CD4-positive, alpha-beta T cell treated with Interleukin-4 for 4 hours (primary cell): ENCODE data around the gene LYAR.
A peak's percentile ranks its signal among the peaks of the same experiment; 100 is the strongest.

Experiments
- DNase-seq: peaks from one replicate; pipeline ENCODE4 v3.0.0-alpha.2; 2020

LYAR gene, protein sequence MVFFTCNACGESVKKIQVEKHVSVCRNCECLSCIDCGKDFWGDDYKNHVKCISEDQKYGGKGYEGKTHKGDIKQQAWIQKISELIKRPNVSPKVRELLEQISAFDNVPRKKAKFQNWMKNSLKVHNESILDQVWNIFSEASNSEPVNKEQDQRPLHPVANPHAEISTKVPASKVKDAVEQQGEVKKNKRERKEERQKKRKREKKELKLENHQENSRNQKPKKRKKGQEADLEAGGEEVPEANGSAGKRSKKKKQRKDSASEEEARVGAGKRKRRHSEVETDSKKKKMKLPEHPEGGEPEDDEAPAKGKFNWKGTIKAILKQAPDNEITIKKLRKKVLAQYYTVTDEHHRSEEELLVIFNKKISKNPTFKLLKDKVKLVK

DNA sequence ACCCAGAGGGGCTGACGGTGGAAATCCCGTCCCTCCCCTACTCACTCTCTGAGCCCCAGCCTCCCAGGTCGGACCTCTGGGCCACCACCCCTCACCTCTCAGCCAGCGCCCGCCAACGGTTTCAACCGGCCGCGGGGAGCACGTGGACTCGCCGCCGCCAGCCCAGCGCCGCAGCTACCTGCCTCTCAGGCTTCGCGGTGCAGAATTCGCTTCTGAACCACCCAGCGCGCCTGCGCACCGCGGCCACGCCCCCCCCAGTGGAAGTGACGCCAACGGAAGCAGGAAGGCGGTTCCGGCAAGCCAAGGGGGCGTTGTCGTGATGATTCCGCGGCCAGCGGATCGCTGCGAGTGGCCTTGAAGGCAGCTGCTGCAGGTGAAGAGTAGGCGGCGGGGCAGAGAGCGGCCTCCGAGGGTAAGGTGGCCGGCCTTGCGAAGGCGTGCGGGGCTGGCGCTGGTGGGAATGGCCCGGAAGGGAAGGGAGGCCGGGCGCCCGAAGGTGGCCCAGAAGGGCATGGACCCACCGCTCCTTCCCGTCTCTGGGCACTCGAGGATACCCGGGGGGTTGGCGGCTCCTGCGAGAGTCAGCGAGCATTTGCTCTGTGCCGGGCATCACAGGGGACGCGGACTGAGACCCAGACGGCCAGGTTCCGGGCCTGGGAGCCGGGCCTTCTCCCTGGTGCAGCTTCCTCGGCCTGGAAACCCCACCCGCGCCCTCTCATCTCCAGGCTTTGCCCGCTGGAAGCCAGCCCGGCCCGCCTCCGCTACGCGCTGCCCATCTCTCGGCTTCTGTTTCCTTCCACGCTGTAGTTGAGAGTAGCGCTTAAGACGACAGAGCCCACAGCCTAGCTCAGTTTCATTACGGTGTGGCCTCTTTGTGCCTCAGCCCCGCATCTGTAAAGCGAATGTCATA, at the start of gene LYAR, which contains the start of gene ZBTB49:
LYAR (minus strand) TSS at position 214 of the 910 bp plus-strand sequence. CDS start 6,412 bp downstream, outside the sequence.
ZBTB49 (plus strand) TSS at position 311 of the 910 bp plus-strand sequence. CDS start 9,695 bp downstream, outside the sequence.
- DNase-seq: peak; percentile 95

DNA sequence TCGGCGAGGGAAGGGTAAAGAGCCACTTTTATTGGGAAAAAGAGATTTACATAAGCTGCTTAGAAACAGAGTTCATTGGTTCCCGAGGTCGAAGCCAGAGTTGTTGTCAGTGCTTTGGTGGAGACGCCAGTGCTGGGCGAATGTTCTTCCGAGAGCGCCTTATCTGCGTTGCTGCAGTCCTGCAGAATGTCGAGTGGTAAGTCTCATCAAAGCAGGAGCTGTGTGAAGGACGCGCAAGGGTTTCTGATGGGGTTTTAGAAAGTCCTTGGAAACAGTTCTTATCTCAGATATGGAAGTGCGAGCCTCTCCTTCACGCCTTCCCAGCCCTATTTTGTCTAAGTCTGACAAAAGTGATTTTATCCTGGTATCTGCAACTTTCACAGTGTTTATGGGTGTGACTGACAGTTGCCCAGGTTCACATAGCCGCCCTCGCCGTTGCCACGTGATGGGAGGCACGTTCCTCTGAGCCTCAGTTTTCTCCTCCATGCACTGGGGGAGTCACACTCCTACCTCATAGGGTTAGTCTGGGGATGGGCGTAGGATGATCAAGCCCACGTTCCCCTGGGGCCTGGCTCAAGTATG, 49.6 kb upstream of the LYAR start:
- DNase-seq: no peak

DNA sequence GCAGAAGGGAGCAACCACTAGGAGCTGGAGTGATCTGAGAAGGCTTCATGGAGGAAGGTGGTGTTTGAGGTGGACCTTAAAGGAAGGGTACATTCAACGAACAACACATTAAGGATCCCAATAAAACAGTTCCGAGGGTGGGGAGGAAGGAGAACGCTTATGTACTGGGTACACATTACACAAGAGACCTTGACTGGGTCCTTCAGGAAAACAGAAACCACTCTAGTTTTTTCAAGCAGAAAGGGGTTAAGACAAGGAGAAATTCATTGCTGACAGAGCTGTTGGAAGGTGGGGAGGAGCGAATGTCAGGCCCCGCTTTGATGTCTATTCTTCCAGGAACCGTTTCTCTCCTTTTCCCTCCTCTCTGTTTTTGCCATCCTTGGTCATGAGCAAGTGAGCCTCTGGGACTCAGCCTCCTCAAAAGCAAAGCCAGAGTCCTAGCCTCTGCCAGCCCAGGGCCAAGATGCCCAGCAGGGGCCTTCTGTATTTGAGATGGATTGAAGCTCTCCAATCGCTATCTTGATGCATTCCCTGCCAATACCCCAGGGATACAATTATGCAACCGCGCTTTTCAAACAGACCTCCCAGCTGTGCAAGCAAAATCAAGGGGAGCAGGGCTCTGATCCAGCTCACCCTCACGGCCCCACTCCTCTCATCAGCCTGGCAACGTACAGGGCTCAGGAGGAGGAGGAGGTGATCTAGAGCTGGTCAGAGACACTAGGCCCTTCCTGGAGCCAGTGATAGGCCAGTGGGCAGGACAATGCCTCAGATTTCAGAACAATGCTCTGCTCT, 48.5 kb upstream of the LYAR start:
- no peak for DNase-seq

DNA sequence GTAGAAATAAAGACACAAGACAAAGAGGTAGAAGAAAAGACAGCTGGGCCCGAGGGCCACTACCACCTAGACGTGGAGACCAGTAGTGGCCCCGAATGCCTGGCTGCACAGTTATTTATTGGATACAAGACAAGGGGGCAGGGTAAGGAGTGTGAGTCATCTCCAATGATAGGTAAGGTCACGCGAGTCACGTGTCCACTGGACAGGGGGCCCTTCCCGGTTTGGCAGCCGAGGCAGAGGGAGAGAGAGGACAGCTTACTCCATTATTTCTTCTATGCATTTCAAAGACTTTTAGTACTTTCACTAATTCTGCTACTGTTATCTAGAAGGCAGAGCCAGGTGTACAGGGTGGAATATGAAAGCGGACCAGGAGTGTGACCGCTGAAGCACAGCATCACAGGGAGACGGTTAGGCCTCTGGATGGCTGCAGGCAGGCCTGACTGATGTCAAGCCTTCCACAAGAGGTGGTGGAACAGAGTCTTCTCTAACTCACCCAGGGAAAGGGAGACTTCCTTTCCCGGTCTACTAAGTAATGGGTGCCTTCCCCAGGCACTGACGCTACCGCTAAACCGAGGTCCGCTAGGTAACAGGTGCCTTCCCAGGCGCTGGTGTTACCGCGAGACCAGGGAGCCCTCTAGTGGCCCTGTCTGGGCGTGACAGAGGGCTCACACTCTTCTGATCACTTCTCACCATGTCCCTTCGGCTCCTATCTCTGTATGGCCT, 45.0 kb upstream of the LYAR start:
- DNase-seq: peak; percentile 80

DNA sequence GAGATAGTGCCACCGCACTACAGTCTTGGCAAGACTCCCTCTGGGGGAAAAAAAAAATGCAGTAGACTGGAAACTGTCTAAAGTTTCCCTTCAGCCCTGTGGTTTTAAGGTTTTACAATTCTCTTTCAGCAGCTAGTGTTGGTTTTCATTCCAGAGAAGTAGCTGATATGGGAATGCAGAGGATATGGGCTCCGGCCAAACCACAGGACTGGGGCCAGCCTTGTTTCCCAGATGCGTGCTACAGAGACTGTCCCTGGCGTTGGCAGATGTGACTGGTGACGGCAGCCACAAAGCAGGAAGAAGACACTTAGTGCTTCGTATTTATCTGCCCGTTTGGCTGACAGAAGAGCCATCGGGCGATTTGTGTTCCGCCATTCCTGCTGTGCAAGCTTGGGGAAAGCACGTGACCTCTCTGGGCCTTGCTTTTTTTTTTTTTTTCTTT, 43.3 kb upstream of the LYAR start:
- DNase-seq: no peak

GRCh38 chr4:4332529-4332928, 42.6 kb upstream of the LYAR start:
- no peak for DNase-seq

GRCh38 chr4:4330794-4331193, 40.8 kb upstream of the LYAR start:
- DNase-seq: no peak

- no peak for DNase-seq
Observed at GRCh38 chr4:4329496-4329895, 39.5 kb upstream of the LYAR start.

GRCh38 chr4:4328840-4329239, 38.9 kb upstream of the LYAR start:
- DNase-seq: no peak

DNA sequence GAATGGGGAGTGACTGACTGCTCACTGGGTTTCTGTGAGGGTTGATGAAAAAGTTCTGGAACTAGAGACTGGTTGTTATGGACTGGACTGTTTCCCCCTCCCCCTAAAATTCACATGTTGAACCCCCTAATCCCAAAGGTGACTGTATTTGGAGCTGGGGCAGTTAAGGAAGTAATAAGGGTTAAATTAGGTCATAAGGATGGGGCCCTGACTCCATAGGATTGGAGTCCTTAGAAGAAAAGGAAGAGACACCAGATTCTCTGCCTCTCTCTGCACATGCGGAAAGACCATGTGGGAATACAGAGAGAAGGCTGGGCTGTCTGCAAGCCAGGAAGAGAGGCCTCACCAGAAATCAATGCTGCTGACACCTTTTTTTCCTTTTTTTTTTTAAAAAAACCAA, 38.3 kb upstream of the LYAR start:
- no peak for DNase-seq

DNA sequence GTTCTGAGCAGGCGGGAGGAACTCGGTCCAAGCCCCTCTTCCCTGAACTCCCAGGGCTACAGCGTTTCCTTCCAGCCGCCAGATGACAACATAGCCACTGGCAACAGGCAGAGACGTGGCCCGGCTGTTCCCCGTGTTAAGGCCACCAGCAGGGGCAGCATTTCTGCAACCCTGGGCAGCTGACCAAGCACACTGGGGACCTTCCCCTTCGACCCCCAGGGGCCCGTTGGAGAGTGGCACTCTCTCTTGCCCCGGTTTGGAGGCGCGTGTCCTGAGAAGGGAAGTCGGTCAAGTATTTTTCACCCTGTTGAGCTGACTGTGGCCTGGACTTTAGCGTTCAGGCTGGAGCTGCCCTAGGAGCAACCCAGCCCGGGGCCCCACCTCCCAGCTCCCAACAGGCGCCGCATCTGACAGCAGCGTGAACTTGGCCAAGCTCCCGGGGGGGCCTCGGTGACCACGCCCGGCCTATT, 37.7 kb upstream of the LYAR start:
- DNase-seq: no peak

GRCh38 chr4:4326166-4326565, 36.2 kb upstream of the LYAR start:
- no peak for DNase-seq

DNA sequence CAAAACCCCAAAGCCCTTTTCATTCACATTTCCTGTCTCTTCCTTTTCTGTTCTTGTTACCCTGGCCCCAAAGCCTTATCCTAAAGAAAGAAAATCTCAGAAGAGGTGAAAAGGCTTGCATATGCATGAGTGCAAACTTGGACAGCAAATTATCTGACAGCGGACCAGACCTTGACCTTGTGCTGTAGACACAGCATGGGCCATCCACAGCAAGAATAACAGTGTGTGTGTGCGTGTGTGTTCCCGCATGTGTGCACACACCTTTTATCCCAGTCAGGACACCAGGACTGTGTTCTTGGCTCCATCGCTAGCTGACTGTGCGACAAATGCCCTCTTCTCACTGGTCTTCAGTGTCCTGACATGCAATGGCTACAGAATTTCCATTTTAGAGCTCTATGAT, 35.4 kb upstream of the LYAR start:
- DNase-seq: no peak

- DNase-seq: no peak
Observed at GRCh38 chr4:4323705-4324534, 34.0 kb upstream of the LYAR start.

DNA sequence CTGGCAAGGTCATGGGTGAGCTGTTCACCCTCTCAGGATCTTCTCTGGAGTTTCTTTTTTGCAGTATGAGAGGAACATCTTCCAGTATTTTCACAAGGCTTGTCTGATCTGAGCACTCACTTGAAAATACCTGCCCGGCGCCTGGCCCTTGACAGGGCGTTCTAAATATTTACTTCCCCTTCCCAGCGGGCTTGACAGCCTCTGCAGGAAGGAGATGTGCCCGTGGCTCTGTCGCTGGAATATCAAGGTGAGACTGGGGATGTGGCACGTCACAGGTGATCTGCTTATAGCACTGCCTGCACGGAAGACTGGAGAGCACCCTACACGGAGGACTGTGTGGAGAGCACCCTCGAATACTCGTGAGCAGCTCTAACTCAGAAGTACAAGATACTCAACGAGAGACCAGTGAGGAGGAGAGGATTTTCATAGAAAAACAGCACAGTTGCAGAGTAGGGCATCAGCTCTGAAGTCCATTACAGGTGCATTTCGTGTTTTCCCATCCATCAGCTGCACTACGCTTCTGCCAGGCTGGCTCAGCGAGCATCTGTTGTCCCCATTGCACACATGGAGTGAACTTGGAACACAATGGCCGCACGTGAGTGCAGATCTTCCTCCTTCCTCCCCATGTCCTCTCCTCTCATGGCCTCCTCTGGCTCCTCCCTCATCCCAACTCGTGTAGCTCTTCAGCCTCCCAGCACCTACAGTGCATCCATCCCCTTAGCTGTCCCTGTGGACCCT, 32.2 kb upstream of the LYAR start:
- DNase-seq: no peak

- DNase-seq: no peak
Observed at GRCh38 chr4:4320951-4321714, 31.2 kb upstream of the LYAR start.

DNA sequence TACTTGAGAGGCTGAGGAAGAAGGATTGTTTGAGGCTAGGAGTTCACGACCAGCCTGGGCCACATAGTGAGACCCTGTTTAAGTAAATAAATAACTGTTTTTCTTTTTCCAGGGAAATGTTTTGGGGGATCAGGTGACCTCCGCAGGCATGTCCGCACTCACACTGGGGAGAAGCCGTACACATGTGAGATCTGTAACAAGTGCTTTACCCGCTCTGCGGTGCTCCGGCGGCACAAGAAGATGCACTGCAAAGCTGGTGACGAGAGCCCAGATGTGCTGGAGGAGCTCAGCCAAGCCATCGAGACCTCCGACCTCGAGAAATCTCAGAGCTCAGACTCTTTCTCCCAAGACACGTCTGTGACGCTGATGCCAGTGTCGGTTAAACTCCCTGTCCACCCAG, 30.6 kb upstream of the LYAR start:
- no peak for DNase-seq

- DNase-seq: no peak
Observed at GRCh38 chr4:4317496-4318232, 27.7 kb upstream of the LYAR start.

DNA sequence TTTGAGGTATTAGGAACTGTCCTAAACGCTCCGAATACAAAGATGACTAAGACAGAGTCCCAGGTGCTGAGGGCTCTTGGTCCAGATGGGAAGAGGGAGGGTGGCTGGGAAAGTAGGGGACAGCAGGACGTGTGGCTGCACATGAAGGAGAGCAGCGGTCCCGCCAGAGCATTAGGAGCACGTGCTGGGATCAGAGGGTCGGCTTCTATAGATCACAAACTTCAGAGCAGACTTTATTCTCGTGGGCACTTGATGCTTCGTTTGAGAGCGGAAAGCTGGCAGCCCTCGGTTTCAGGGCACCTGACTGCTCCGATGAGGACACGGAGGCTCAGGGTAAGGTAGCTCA, 26.2 kb upstream of the LYAR start:
- DNase-seq: no peak
